HepG2 (cell line): Measurements from ENCODE around the gene GZF1. TPM values are rescaled to one million over a fixed set of nuclear protein-coding genes. Genes with fewer than 3 reads are reported as not detected.

Experiments
- BRD4 ChIP-seq: sonication (generic); formaldehyde crosslinking; IDR thresholded peaks from 2 replicates; pipeline ENCODE4 v1.4.0; 2020; ENCODE audit warnings: missing genetic modification reagents
- FOXK1 ChIP-seq: sonication (generic); formaldehyde crosslinking; IDR thresholded peaks from 2 replicates; pipeline ENCODE4 v1.4.0; 2020; ENCODE audit warnings: low read depth, missing genetic modification reagents, borderline replicate concordance
- HES4 ChIP-seq: sonication (generic); formaldehyde crosslinking; IDR thresholded peaks from 2 replicates; pipeline ENCODE4 v1.9.0; 2021; ENCODE audit warnings: mild to moderate bottlenecking, missing genetic modification reagents, borderline replicate concordance
- KDM5A ChIP-seq: fragments of 200-600 bp; sonication (generic); IDR thresholded peaks from 2 replicates; pipeline ENCODE4 v1.7.0; 2018; ENCODE audit warnings: antibody characterized with exemption, mild to moderate bottlenecking, low read length, borderline replicate concordance
- MAF1 ChIP-seq: sonication (generic); formaldehyde crosslinking; IDR thresholded peaks from 2 replicates; pipeline ENCODE4 v1.5.0; 2020; ENCODE audit warnings: missing genetic modification reagents, borderline replicate concordance
- MTA3 ChIP-seq: sonication (generic); formaldehyde crosslinking; IDR thresholded peaks from 2 replicates; pipeline ENCODE4 v1.4.0; 2020; ENCODE audit warnings: missing genetic modification reagents
- PAXIP1 ChIP-seq: sonication (generic); formaldehyde crosslinking; conservative IDR thresholded peaks from 2 replicates; pipeline ENCODE4 v1.4.0; 2020; ENCODE audit warnings: mild to moderate bottlenecking, missing genetic modification reagents, moderate library complexity
- REXO4 ChIP-seq: sonication (generic); formaldehyde crosslinking; IDR thresholded peaks from 2 replicates; pipeline ENCODE4 v1.8.0; 2022; ENCODE audit warnings: missing genetic modification reagents, mild to moderate bottlenecking, borderline replicate concordance
- SALL2 ChIP-seq: sonication (generic); formaldehyde crosslinking; IDR thresholded peaks from 2 replicates; pipeline ENCODE4 v1.8.1; 2023; ENCODE audit warnings: mild to moderate bottlenecking, missing genetic modification reagents, inconsistent platforms
- SIN3A ChIP-seq: IDR thresholded peaks from 2 replicates; pipeline ENCODE4 v1.6.1; 2011; ENCODE audit warnings: low read depth, mild to moderate bottlenecking, control low read depth, low read length, borderline replicate concordance
- SMAD9 ChIP-seq: sonication (generic); formaldehyde crosslinking; IDR thresholded peaks from 2 replicates; pipeline ENCODE4 v1.5.1; 2020; ENCODE audit warnings: mild to moderate bottlenecking, missing genetic modification reagents
- TSC22D2 ChIP-seq: sonication (generic); formaldehyde crosslinking; IDR thresholded peaks from 2 replicates; pipeline ENCODE4 v1.5.1; 2020; ENCODE audit warnings: missing genetic modification reagents, mild to moderate bottlenecking, borderline replicate concordance
- ZFX ChIP-seq: sonication (generic); formaldehyde crosslinking; IDR thresholded peaks from 2 replicates; pipeline ENCODE4 v1.4.0; 2020; ENCODE audit warnings: mild to moderate bottlenecking, low read depth, missing genetic modification reagents, moderate library complexity
- ZNF20 ChIP-seq: sonication (generic); formaldehyde crosslinking; IDR thresholded peaks from 2 replicates; pipeline ENCODE4 v1.4.0; 2020; ENCODE audit warnings: mild to moderate bottlenecking, moderate library complexity, missing genetic modification reagents
- ZNF225 ChIP-seq: sonication (generic); formaldehyde crosslinking; IDR thresholded peaks from 2 replicates; pipeline ENCODE4 v1.4.0; 2020; ENCODE audit warnings: mild to moderate bottlenecking, missing genetic modification reagents
- ZNF367 ChIP-seq: sonication (generic); formaldehyde crosslinking; IDR thresholded peaks from 2 replicates; pipeline ENCODE4 v1.4.0; 2020; ENCODE audit warnings: missing genetic modification reagents, borderline replicate concordance
- ZNF432 ChIP-seq: sonication (generic); formaldehyde crosslinking; IDR thresholded peaks from 2 replicates; pipeline ENCODE4 v1.5.0; 2020; ENCODE audit warnings: missing genetic modification reagents, mild to moderate bottlenecking, borderline replicate concordance
- ZNF441 ChIP-seq: sonication (generic); formaldehyde crosslinking; IDR thresholded peaks from 2 replicates; pipeline ENCODE4 v1.7.0; 2021; ENCODE audit warnings: missing genetic modification reagents, borderline replicate concordance
- ZNF496 ChIP-seq: sonication (generic); formaldehyde crosslinking; IDR thresholded peaks from 2 replicates; pipeline ENCODE4 v1.8.1; 2023; ENCODE audit warnings: mild to moderate bottlenecking, moderate library complexity, missing genetic modification reagents; ENCODE audit not compliant: insufficient replicate concordance
- ZNF800 ChIP-seq: sonication (generic); formaldehyde crosslinking; IDR thresholded peaks from 2 replicates; pipeline ENCODE4 v1.4.0; 2020; ENCODE audit warnings: missing genetic modification reagents
- polyA plus RNA-seq, 8 experiments: library from polyadenylated mRNA; depleted of rRNA in 3 of 8; stranded (reverse) in 7 of 8; unstranded in 1 of 8; fragments of >200 nt; fragmentation: Illumina TruSeq in 4 of 8; extraction: Trizol in 4 of 8; gene quantifications; 2 replicates each; pipeline versions ENCODE4 v1.2.1 to v1.2.3, GENCODE V29; 2011 to 2016; ENCODE audit warnings: low read depth in 4 of 8, missing spikeins in 1 of 8, mixed read lengths in 1 of 8; ENCODE audit not compliant: insufficient read depth in 1 of 8
- total RNA-seq, 5 experiments: library from RNA; depleted of rRNA; stranded (reverse); fragments of >200 nt; fragmentation: Illumina TruSeq; extraction: Trizol; gene quantifications; 2 replicates each; pipeline ENCODE4 v1.2.3, GENCODE V29; 2016; ENCODE audit warnings: low read depth in 1 of 5

Gene GZF1
- total and polyA plus RNA-seq, 2 of the 13 experiments (the other 11 are each of a cell fraction or from before 2014, with no cell fraction given): 16.9 to 26.0 TPM

GRCh38 chr20:23419995-23420901 lies 58.3 kb downstream of the GZF1 start (continued):
- TF ChIP-seq ZNF432 (CRISPR knock-in tag) (no peak), KDM5A (no peak), FOXK1 (no peak), SMAD9 (no peak), TSC22D2 (CRISPR knock-in tag) (no peak), SIN3A (peak; percentile 69; the same call in 1 of the 2 replicates), ZNF20 (CRISPR knock-in tag) (no peak), SALL2 (CRISPR knock-in tag) (no peak), HES4 (CRISPR knock-in tag) (no peak), ZNF225 (CRISPR knock-in tag) (no peak), MTA3 (CRISPR knock-in tag) (no peak), ZNF800 (CRISPR knock-in tag) (0 out of 2 replicates have a peak, but pooled peaks have one; percentile 16), ZNF367 (no peak), MAF1 (CRISPR knock-in tag) (no peak), ZFX (no peak), ZNF496 (CRISPR knock-in tag) (no peak), PAXIP1 (no peak; the same call in 1 of the 2 replicates), REXO4 (no peak), ZNF441 (no peak), BRD4 (CRISPR knock-in tag) (no peak)
